Measurements from ENCODE around the gene GTF3C2. TPM values are rescaled to one million over a fixed set of nuclear protein-coding genes. Genes with fewer than 3 reads are reported as not detected.
A peak's percentile ranks its signal among the peaks of the same experiment; 100 is the strongest.

The GTF3C2 gene
- total and polyA plus RNA-seq, 2 of the 13 experiments (the other 11 are each of a cell fraction or from before 2014, with no cell fraction given): 77.5 to 130 TPM

- TF ChIP-seq, protein P1, sequence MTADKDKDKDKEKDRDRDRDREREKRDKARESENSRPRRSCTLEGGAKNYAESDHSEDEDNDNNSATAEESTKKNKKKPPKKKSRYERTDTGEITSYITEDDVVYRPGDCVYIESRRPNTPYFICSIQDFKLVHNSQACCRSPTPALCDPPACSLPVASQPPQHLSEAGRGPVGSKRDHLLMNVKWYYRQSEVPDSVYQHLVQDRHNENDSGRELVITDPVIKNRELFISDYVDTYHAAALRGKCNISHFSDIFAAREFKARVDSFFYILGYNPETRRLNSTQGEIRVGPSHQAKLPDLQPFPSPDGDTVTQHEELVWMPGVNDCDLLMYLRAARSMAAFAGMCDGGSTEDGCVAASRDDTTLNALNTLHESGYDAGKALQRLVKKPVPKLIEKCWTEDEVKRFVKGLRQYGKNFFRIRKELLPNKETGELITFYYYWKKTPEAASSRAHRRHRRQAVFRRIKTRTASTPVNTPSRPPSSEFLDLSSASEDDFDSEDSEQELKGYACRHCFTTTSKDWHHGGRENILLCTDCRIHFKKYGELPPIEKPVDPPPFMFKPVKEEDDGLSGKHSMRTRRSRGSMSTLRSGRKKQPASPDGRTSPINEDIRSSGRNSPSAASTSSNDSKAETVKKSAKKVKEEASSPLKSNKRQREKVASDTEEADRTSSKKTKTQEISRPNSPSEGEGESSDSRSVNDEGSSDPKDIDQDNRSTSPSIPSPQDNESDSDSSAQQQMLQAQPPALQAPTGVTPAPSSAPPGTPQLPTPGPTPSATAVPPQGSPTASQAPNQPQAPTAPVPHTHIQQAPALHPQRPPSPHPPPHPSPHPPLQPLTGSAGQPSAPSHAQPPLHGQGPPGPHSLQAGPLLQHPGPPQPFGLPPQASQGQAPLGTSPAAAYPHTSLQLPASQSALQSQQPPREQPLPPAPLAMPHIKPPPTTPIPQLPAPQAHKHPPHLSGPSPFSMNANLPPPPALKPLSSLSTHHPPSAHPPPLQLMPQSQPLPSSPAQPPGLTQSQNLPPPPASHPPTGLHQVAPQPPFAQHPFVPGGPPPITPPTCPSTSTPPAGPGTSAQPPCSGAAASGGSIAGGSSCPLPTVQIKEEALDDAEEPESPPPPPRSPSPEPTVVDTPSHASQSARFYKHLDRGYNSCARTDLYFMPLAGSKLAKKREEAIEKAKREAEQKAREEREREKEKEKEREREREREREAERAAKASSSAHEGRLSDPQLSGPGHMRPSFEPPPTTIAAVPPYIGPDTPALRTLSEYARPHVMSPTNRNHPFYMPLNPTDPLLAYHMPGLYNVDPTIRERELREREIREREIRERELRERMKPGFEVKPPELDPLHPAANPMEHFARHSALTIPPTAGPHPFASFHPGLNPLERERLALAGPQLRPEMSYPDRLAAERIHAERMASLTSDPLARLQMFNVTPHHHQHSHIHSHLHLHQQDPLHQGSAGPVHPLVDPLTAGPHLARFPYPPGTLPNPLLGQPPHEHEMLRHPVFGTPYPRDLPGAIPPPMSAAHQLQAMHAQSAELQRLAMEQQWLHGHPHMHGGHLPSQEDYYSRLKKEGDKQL (CRISPR knock-in tag; IDR thresholded peaks at IDR 0.05; ENCODE audit: low read depth): peak; percentile 52; the same call in 1 of the 2 replicates
- no peak for TF ChIP-seq MLLT10 (CRISPR knock-in tag; IDR thresholded peaks at IDR 0.05)
- TF ChIP-seq ZSCAN31 (CRISPR knock-in tag; IDR thresholded peaks at IDR 0.05; ENCODE audit: low read depth): peak; percentile 91
- no peak for TF ChIP-seq ZNF644 (CRISPR knock-in tag; IDR thresholded peaks at IDR 0.05; ENCODE audit: low read depth)
- peak; percentile 97 for TF ChIP-seq CSRNP1 (CRISPR knock-in tag; IDR thresholded peaks at IDR 0.05)
- no peak; the same call in 1 of the 2 replicates for TF ChIP-seq ZNF138 (CRISPR knock-in tag; IDR thresholded peaks at IDR 0.05; ENCODE audit: low read depth)
- TF ChIP-seq, protein P2, sequence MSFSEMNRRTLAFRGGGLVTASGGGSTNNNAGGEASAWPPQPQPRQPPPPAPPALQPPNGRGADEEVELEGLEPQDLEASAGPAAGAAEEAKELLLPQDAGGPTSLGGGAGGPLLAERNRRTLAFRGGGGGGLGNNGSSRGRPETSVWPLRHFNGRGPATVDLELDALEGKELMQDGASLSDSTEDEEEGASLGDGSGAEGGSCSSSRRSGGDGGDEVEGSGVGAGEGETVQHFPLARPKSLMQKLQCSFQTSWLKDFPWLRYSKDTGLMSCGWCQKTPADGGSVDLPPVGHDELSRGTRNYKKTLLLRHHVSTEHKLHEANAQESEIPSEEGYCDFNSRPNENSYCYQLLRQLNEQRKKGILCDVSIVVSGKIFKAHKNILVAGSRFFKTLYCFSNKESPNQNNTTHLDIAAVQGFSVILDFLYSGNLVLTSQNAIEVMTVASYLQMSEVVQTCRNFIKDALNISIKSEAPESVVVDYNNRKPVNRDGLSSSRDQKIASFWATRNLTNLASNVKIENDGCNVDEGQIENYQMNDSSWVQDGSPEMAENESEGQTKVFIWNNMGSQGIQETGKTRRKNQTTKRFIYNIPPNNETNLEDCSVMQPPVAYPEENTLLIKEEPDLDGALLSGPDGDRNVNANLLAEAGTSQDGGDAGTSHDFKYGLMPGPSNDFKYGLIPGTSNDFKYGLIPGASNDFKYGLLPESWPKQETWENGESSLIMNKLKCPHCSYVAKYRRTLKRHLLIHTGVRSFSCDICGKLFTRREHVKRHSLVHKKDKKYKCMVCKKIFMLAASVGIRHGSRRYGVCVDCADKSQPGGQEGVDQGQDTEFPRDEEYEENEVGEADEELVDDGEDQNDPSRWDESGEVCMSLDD (CRISPR knock-in tag; IDR thresholded peaks at IDR 0.05; ENCODE audit: borderline replicate concordance): peak; percentile 23; the same call in 1 of the 2 replicates
- TF ChIP-seq GTF2F1 (IDR thresholded peaks at IDR 0.05; ENCODE audit: low read length): 0 out of 2 replicates have a peak, but pooled peaks have one; percentile 53
- 0 out of 2 replicates have a peak, but pooled peaks have one; percentile 55 for TF ChIP-seq ZFP82 (CRISPR knock-in tag; IDR thresholded peaks at IDR 0.05; ENCODE audit: borderline replicate concordance)
- TF ChIP-seq ZNF720 (CRISPR knock-in tag; IDR thresholded peaks at IDR 0.05): 0 out of 2 replicates have a peak, but pooled peaks have one; percentile 42
- peak; percentile 89 for TF ChIP-seq ZNF333 (CRISPR knock-in tag; IDR thresholded peaks at IDR 0.05; ENCODE audit: borderline replicate concordance)
- no peak for TF ChIP-seq MAFF (IDR thresholded peaks at IDR 0.05; ENCODE audit: low read depth, low read length)
- TF ChIP-seq RFXAP (CRISPR knock-in tag; IDR thresholded peaks at IDR 0.05; ENCODE audit: borderline replicate concordance): peak; percentile 67
- TF ChIP-seq, protein P3, sequence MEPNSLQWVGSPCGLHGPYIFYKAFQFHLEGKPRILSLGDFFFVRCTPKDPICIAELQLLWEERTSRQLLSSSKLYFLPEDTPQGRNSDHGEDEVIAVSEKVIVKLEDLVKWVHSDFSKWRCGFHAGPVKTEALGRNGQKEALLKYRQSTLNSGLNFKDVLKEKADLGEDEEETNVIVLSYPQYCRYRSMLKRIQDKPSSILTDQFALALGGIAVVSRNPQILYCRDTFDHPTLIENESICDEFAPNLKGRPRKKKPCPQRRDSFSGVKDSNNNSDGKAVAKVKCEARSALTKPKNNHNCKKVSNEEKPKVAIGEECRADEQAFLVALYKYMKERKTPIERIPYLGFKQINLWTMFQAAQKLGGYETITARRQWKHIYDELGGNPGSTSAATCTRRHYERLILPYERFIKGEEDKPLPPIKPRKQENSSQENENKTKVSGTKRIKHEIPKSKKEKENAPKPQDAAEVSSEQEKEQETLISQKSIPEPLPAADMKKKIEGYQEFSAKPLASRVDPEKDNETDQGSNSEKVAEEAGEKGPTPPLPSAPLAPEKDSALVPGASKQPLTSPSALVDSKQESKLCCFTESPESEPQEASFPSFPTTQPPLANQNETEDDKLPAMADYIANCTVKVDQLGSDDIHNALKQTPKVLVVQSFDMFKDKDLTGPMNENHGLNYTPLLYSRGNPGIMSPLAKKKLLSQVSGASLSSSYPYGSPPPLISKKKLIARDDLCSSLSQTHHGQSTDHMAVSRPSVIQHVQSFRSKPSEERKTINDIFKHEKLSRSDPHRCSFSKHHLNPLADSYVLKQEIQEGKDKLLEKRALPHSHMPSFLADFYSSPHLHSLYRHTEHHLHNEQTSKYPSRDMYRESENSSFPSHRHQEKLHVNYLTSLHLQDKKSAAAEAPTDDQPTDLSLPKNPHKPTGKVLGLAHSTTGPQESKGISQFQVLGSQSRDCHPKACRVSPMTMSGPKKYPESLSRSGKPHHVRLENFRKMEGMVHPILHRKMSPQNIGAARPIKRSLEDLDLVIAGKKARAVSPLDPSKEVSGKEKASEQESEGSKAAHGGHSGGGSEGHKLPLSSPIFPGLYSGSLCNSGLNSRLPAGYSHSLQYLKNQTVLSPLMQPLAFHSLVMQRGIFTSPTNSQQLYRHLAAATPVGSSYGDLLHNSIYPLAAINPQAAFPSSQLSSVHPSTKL (CRISPR knock-in tag; IDR thresholded peaks at IDR 0.05): peak; percentile 35; the same call in 1 of the 2 replicates
These were observed at the start of gene GTF3C2 (continued) for GRCh38 chr2:27356382-27357181.
